Middle frontal gyrus (tissue), 1 donor: ENCODE measurements around the gene KRT37.
"Not testable (repeated sequence)": the region's sequence is repeated elsewhere in the genome, so short reads cannot be mapped to it uniquely, and the experiment has no call there.

ENCODE experiments used
- DNase-seq: peaks from one replicate; pipeline ENCODE4 v3.0.0-alpha.2; 2015; ENCODE audit warnings: low spot score; ENCODE audit errors: extremely low spot score

The KRT37 gene

GRCh38 chr17:41407226-41407625, 17.2 kb downstream of the KRT37 start:
- no peak for DNase-seq

GRCh38 chr17:41406205-41406604, 18.2 kb downstream of the KRT37 start:
- no peak for DNase-seq

DNA sequence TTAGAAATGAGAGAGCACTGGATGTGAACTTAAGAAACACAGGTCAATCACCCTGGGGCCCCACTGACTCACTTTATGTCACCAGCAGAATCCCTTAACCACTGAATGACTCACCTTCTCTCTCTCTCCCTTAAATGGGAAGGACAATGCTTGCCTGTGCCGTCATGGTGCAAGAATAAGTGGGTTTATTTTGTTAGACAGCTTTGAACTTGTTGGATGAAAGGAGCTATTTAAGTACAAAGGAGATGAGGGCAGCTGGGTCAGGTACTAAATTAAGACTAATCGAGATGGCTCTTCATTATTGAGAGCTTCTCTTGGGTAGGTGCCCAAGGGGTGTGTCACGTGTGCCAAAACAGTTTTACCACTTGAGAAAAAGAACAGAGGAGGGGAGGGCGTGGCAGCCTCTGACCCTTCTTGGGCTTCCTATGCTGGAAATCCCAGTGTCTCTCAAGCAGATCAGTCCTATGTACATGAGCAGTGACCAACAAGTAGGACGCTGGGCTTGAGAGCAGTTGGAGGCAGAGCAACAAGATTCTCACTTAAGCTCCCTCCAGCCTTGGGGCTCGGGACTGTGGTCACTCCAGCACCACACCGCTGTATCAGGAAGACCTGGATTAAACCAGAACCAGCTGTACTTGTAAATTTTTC, 20.2 kb downstream of the KRT37 start:
- no peak for DNase-seq

GRCh38 chr17:41403404-41404023, 20.9 kb downstream of the KRT37 start:
- no peak for DNase-seq

GRCh38 chr17:41402161-41402560, 22.2 kb downstream of the KRT37 start:
- DNase-seq = no peak

DNA sequence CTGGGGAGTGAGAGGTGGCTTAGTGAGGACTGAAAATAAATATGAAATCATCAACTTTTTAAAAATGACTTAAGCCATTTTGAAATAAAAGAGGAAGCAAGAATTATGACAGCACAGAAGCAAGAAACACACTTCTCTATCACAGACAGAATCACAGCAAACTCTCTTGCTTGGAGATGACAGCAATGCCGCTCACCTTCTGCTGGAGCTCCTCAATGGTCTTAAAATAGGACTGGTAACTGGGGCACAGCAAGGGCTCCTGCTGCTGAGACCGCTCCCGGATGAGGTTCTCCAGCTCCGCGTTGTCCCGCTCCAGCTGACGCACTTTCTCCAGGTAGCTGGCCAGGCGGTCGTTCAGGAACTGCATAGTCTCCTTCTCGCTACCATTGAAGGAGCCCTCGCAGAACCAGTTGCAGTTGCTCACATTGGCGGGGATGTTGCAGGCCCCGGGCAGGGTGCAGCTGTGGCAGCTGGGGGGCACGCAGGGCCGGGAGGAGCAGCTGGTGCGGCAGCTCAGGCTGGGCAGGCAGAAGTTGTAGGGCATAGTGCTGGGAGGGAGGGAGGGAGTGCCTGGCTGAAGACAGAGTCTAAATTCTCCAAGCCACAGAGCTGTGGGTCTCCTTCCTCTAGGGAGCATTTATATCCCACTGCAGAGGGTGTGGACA, 27.3 kb downstream of the KRT37 start, which contains the start of gene KRT31:
KRT31 (minus strand) TSS at position 613 of the 665 bp plus-strand sequence; CDS start at position 544, 69 bp downstream.
- no peak for DNase-seq

DNA sequence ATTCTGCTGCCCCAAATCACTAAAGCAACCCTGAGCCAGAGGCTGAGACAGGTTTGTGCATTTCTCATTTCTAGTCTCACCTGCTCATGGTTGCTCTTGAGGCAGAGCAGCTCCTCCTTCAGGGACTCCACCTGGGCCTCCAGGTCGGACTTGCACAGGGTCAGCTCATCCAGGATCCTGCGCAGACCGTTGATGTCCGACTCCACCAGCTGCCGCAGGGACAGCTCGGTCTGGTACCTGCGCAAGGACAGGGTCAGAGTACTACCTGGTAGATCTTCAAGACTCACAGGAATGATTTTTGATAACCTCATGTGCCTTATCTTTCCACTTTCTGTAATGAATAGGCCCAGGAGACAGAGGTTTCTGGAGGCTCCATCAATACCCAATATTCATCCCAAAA, 28.0 kb downstream of the KRT37 start:
- DNase-seq = no peak

DNA sequence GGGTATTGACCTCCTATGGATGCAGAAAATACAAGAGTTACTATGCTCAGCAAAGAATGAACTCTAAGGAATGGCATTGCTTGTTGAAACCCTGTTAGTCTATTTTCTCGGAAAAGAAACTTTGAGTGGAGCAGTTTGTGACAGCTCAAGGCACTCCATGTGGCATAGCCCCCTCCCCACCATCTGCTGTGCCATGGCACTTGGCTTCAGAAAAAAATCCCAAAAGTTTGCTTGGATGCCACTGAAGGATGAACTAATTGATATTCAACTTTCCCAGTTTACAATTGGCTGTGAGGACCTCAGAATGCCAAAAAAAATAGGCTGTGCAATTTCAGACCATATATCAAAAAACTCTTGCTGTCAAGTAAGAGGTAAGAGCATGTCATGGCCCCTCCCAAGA, 28.8 kb downstream of the KRT37 start:
- no peak for DNase-seq

GRCh38 chr17:41395044-41395443, 29.3 kb downstream of the KRT37 start:
- not testable (repeated sequence) for DNase-seq

DNA sequence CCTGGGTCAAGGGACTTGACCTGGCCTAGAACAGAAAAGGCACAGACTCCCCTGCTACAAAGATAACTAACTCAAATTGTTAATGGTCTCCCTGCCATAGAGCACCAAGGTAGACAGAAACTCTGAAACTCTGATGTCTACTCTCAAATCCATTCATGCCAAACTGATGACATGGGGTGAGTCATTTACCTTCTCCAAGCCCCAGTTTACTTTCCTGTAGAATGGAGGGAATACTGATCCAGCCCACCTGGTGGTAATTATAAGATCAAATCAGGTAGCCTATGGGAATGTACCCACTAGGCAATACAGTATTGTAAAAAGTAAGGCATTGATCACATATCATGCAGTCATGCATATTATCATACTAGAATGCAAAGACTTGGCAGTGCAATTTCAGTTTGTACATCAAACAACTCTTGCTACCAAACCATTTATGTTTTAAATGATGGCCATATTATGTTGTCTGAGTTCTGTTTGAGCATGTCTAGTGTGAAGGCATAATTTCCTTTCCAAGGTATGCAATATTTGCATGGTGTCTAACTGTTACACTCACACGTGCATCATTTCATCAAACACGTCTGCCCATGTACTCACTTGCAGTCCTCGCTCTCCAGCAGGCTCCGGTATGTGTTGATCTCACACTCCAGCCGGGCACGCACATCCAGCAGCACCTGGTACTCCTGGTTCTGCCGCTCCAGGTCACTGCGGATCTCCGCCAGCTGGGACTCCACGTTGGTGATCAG, 30.0 kb downstream of the KRT37 start:
- DNase-seq = no peak

- DNase-seq = no peak
Observed at GRCh38 chr17:41393826-41394225, 30.6 kb downstream of the KRT37 start.

DNA sequence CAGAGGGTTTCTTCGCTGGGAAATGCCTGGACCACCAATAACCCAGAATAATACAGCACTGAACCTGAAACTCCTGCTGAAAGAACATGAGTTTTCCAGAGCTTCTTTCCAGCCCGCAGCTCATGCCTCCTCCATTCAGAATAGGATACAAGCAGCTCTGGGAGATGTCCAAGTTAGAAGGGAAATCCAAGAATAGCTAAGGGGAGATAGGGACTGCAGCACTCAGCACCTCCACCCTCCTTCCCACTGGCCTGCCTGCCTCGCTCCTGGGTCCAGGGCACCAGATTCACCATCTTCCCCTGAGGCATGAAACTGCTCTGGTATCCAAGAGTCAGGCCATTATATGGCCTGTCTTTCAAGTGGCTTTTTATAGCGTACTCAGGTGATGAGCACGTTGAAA, 31.1 kb downstream of the KRT37 start:
- DNase-seq = no peak

DNA sequence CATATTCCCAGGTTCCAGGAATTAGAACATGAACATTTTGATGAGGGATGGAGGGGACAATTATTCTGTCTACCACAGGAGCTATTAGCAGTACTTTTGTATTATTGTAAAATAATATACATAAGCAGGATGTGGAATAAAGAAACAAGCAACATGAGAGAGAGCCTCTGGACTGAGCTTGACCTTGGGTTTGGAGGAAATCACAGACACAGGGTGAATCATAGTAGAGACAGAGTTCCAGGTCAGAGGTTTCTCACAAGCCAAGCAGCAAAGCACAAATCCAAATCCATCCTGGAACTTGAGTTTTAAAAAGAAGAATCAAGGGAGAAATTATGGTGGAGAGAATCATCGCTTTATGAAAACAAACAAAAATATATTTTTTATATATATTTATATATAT, 32.1 kb downstream of the KRT37 start:
- DNase-seq = no peak

GRCh38 chr17:41391535-41391934, 32.9 kb downstream of the KRT37 start:
- no peak for DNase-seq

DNA sequence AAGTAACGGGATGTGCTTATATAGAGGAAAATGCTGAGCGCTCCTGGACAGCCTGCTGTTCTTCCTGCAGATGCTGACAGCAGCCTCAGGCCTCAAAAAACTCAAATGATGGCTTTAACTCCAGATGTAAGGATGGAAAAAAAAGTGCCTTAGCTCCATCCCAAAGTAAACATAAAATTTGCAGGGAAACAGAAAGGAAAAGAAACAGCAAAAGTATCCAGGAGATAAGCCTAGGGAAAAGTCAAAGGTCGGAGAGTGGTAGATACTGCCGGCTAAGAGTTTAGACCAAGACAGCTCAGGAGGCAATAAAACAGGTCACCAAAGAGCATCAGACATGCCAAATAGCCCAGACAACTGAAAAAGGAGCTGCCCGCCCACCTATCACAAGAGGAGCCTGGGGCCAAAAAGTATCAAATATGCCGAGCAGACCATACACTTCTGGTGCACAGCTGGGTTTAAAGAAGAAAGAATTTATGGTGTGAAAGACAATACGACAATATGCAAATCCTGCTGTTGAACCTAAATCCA, 33.9 kb downstream of the KRT37 start:
- DNase-seq = no peak

GRCh38 chr17:41387670-41388069, 36.7 kb downstream of the KRT37 start:
- DNase-seq = no peak

DNA sequence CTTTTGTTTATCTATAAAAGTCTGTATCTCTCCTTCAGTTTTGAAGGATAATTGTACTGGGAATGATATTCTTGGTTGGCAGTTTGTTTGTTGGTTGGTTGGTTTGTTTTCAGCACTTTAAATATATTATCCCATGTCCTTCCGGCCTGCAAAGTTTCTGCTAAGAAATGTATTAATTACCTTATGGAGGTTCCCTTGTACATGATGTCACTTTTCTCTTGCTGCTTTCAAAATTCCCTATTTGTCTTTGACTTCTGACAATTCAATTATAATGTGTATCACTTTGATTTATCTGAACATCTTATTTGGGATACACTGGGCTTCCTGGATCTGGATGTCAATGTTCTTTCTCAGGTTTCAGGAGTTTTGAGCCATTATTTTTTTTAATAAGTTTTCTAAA, 38.2 kb downstream of the KRT37 start:
- DNase-seq = no peak

DNA sequence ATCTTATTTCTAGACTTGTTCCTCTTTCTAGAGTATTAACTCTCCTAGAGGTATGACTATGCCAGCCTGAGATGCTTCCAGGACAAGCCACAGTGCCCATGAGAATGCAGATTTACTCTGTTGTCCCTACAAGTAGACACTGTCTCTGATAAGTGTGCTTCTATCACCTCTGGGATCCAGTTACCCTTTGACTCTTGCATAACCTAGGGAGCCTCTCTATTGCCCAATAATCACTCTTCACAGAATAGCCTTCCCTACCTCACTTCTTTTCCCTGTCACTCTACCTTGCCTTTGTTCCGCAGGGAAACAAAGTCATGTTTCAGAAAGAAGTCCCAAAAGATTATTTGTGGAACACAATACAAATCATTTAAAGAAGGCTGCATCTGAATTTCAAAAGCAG, 40.7 kb downstream of the KRT37 start:
- DNase-seq = no peak

- DNase-seq = no peak
Observed at GRCh38 chr17:41382394-41382793, 42.0 kb downstream of the KRT37 start.

DNA sequence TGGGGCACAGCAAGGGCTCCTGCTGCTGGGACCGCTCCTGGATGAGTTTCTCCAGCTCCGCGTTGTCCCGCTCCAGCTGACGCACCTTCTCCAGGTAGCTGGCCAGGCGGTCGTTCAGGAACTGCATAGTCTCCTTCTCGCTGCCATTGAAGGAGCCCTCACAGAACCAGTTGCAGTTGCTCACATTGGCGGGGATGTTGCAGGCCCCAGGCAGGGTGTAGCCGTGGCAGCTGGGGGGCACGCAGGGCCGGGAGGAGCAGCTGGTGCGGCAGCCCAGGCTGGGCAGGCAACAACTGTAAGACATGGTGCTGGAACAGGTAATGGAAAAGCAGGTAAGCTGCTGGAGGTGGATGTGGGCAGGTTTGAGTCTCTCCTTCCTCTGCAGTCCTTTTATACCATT, 42.4 kb downstream of the KRT37 start, which contains the start of gene KRT34:
KRT34 (minus strand) TSS at position 364 of the 400 bp plus-strand sequence; CDS start at position 304, 60 bp downstream.
- not testable (repeated sequence) for DNase-seq

- DNase-seq = not testable (repeated sequence)
Observed at GRCh38 chr17:41380091-41380490, 44.3 kb downstream of the KRT37 start.

- DNase-seq = no peak
Observed at GRCh38 chr17:41377546-41377945, 46.8 kb downstream of the KRT37 start.
